ENCODE measurements around the gene AMPD3.

The AMPD3 gene

DNA sequence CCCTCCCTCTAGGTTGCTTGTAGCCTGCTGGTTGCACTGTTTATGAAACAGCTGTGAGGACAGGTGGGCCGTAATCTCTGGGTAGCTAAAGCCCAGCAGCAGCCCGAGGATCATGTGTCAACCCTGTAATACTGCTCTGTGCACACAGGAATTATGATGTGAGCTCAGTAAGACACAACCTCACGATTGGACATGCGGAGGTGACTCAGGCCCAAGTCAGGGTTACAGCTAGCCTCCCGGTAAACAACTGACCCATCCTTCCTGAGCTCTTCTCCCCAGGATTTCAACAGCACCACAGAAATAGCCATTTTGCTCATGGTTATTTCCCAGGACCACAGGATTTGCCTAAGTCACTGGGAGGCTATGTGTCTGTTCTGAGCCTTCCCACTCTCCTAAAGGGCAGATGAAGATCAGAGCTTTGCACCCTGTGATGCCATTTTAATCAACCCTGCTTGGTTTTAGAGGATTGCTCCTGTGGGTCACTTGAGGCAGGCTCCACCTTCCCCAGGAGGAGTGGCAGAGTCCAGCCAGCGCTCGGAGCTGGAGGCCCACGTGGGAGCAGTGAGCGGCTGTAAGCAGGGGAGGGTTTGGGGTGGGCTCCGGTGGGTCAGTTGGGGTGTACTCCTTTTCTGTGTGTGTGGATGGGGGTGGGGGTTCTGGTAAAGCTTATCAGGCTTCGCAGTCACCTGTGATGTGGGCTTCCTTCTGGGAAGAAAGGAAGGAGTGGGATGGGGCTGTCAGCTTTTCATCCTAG lies at the start of gene AMPD3:
AMPD3 (plus strand) TSS at position 387 of the 754 bp plus-strand sequence. CDS start 6,256 bp downstream, outside the sequence.
- peak; percentile 99 for DNase-seq

DNA sequence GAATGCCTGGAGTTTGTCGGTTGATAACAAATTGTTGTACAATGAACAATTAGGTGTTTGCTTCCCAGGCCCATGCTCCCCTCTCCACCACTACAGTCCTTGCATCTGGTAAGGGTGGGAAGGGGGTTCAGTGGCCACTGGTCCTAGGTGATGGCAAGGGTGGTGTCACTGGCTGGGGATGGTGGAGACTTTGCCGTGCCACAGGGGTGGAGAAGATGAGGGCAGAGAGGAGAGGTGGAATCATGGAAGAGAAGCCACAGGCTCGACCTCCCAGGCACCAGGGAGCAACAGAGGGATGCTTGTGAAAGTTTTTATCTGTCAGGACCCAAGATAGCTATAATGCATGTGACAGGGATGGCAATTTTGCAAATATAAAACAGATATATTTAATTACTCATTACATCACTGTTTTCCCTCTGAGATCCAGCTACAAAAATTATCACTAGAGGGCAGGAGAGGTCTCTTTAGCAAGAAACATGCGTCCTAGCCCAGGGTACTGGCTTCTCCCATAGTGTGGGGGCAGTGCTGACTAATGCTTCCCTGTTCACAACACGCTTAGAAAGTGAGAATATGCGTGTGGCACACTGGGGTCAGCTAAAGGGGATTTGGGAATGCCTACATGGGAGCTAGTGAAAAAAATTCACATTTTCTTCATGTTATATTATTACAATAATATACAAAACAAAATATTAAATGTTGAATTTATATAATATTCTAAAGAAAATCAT lies 49.0 kb upstream of the AMPD3 start:
- peak; percentile 91 for DNase-seq

- peak; percentile 86 for DNase-seq
These were observed 48.0 kb upstream of the AMPD3 start for GRCh38 chr11:10407055-10407454.

DNA sequence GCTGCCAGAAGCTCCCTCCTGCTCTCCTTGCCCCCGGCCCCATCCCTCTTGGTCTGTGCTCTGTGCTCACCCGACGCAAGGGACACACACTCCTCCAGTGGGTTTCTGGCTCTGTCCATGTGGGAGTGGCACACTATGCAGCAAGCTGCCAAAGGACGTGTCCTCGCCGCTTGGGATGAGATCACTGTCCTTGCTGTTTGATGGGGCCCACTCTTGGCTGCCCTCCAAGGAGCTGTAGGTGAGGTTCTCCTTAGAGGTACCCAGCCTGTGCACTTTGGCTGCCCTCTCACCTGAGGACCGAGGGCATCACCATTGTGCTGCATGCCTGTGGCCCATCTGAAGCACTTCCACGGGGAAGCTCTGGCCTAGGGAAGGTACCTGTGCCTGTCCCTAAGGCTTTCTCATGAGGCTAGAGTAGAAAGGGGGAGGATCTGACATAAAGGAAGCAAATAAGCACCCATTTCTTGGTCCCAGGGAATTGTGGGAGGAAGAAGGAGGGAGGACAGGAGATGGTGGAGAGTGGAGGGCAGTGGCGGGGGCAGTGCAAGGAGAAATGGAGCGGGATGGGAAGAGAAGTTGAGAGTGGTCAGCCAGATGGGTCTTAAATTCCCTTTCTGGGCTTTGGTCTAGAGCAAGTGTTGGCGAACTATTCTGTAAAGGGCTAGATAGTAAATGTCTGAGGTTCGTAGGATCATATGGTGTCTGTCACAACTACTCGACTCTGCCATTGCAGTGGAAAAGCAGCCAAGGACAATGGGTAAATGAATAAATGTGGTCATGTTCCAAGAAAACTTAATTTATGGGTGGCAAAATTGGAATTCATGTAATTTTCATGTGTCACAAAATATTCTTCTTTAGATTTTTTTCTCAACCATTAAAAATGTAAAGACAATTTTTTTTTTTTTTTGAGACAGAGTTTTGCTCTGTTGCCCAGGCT lies 47.0 kb upstream of the AMPD3 start:
- no peak for DNase-seq

DNA sequence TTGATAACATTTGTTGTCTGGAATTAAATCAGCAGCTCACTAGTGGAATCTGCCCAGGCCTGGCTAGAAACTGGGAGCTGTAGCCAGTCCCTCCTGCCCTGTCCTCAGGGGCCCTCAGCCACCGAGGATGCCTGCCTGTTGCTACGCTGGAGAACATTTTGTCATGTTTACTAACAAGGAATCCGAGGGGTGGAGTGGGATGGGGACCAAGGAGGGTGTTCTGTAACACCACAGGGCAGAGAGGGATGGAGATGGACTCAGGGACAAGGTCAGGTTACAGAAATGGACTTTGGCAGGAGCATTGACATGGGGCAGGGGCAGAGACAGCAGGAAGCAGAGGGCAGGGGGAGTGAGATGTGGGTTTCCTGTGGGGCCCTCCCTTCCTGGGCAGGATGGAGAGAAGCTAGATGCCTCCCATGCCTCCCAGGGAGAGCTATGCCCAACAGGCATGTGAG lies 45.8 kb upstream of the AMPD3 start:
- no peak for DNase-seq

DNA sequence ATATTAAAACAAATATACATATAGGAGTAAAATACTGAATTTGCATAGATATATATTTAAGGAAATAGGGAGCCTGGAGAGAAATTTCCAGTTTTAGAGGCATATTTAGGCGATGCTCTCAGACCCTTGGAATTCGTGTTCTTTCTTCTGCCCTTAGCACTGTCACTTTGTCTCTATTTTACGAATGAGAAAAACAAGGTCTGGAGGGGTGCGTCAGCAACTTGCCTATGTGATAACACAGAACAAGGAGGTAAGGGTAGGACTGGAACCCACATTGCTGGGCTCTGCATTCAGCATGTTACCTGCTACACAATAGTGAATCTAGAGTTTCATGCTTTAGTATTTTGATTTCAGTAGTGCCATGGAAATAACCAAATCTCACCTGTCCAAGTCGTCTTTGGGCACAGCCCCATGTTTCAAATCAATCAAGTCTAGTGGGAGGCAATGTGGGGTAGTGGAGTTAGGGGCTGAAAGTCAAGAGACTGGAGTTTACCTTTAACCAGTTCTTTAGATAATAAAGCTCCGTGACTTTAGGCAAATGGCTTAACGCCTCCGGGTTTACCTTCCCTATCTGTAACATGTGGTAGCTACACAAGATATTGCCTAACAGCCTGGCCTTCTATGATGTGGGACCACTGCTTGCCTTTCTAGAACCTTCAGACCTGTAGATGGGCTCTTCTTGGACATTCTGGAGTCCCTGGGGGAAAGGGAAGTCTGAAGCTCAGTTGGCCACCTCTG lies 44.8 kb upstream of the AMPD3 start:
- no peak for DNase-seq

DNA sequence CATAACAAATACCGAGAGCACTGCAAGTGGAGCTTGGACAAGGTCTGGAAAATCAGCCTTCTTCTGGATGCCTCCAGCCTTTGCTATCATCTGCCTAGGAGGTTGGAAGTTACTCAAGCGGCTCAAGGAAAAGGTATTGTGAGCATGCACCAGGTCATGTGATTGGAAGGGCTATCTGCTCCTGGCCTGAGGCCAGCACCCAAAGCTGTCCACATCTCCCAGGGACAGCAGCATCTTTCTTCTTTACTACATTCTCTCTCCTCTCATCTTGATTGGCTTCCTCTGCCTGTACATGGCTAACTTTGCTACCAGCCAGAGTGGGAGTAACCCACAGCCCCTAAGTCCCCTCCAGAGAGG lies 44.2 kb upstream of the AMPD3 start:
- DNase-seq, result no peak

DNA sequence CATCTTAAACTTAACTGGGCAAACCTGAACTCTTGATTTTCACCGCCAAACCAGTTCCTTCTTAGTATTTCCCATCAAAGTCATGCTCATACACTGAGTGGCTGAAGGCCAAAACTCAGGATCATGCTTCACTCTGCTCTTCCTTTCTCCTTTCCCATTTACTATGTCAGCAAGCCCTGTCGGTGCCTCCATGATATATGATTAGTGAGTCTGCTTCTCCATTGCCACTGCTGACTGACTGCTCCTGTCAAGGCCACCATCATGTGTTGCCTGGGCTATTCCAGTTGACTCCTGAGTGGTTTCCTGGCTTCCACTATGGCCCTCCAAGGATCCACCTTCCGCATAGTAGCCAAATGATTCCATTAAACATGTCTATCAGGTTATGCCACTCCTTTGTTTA lies 42.8 kb upstream of the AMPD3 start:
- DNase-seq, result no peak

GRCh38 chr11:10413268-10413667 lies 41.8 kb upstream of the AMPD3 start:
- peak; percentile 77 for DNase-seq

DNA sequence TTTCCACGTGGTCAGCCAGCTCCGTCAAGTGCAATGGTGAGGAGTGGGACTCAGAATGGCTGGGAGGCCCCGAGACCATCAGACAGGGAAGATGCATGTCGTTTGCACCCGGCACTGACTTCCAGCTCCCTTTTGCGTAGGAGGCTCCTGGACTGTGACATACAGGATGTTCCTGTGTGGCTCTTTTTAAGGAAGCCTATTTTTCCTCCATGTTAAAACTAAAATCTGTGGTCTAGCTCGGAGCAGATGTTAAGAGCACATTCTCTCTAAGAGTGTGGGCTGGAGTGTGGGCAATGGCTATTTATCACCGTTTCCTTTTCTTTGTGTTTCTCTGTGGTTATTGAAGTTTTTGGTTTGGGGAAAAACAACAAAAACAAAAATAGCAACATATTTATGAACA lies 40.9 kb upstream of the AMPD3 start:
- peak; percentile 73 for DNase-seq

GRCh38 chr11:10414659-10415058 lies 40.4 kb upstream of the AMPD3 start:
- peak; percentile 71 for DNase-seq

GRCh38 chr11:10415817-10416392 lies 39.2 kb upstream of the AMPD3 start:
- DNase-seq, result no peak

- DNase-seq, result no peak
These were observed 36.7 kb upstream of the AMPD3 start for GRCh38 chr11:10418259-10418949.

DNA sequence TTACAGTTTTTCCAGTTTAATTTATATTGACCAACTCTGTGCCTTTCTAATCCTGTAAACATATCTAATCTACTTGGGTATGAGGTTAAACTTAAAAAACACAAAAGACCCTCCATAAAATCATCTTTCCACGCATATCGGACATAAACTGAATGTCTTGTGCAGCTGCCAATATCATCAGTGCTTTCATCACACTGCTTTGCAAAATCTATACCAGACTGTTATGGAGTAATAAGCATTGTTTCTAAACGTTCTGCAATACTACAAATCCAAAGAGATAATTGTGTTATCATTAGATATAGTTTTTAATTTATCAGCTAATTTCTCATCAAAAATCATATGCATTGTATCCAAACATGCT lies 36.1 kb upstream of the AMPD3 start:
- peak; percentile 33 for DNase-seq

GRCh38 chr11:10426475-10426874 lies 28.6 kb upstream of the AMPD3 start:
- DNase-seq, result no peak

DNA sequence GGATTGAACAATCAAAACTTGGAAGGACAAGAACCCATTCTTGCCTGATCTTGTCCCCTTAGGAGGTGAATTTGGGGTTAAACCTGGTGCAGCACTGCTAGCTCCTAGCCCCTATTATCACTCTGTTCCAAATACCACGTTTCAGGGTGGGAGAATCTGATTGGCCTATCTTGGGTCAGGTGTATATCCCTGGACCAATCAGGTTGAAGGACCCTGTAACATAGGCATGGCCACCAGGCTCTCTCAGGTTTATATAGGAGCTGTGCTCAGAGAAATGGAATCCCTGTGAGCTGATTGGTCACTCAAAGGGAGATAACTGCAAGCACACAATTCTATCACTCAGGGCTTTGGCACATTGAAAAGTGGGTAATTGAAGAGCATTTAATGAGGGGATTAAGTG lies 26.6 kb upstream of the AMPD3 start:
- DNase-seq, result no peak

GRCh38 chr11:10429526-10429925 lies 25.5 kb upstream of the AMPD3 start:
- DNase-seq, result no peak

GRCh38 chr11:10432493-10432892 lies 22.6 kb upstream of the AMPD3 start:
- DNase-seq, result no peak

DNA sequence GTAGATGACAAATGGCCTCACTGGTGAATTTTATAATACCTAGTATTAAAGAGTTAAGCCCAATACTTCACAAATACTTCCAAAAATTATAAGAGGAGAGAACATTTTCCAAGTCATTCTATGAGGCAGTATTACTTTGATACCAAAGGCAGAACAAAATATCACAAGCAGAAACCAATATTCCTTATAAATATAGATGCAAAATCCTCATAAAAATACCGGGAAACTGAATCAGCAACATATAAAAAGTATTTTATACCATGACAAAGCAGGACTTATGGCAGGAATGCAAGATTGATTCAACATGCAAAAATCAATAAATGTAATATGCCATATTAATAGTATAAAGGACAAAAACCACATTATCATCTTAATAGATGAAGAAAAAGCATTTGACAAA lies 22.1 kb upstream of the AMPD3 start:
- no peak for DNase-seq

- peak; percentile 93 for DNase-seq
These were observed 18.8 kb upstream of the AMPD3 start for GRCh38 chr11:10436224-10436623.

DNA sequence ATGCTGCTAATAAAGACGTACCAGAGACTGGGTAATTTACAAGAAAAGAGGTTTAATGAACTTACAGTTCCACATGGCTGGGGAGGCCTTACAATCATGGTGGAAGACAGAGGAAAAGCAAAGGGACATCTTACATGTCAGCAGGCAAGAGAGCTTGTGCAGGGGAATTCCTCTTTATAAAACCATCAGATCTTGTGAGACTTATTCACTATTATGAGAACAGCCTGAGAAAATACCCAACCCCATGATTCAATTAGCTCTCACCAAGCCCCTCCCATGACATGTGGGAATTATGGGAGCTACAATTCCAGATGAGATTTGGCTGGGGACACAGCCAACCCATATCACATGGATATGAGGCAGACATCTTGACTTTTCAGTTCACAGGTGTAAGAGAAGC lies 18.4 kb upstream of the AMPD3 start:
- peak; percentile 89 for DNase-seq

DNA sequence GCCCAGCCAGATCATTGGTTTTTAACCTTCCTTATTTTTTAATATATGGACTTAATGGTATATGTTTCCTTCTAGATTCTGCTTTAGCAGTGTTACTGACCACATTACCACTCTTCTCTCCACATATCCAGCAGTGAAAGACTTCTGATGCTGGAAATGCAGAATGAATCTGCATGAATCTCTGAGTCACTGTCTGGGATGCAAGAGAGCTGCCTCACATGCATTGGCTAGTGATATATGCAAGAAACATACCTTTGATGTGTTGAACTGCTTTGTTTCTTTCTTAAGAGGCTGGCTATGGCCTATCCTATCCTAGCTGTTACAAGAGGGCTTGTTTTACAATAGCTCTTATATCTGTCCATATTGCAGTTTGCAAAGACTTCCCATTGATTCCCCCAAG lies 16.6 kb upstream of the AMPD3 start:
- peak; percentile 49 for DNase-seq

Measured in inflammatory macrophage treated with lipopolysaccharide for 4 hours (primary cell).